ENCODE results near the gene PAPSS1. TPM values are rescaled to one million over a fixed set of nuclear protein-coding genes. Genes with fewer than 3 reads are reported as not detected.

Gene PAPSS1
- polyA plus RNA-seq, 1 donor from 2014 or later = 216 TPM

DNA sequence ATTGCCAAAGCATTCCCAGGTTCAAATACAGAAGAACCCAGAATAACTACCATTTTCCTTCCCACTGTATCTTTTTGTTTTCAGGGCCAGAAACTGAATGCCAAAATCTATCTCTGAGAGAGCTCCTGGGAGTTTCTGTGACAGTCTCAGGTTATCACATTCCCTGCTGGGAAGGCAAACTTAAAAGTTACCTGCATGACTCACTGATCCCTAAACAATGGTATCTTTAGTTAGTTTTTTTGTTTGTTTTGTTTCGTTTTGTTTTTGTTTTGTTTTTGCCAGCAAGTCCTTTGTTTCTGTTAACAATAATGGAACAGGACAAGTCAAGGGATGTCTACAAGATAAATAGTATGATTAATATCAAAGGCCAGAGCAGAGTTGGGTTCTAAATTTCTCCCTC is 34.3 kb downstream of the PAPSS1 start:
- Histone ChIP-seq H3K27ac (ENCODE audit: low read length) (no peak overlapping the region), H3F3A (ENCODE audit: insufficient read depth, low read length, poor library complexity, severe bottlenecking) (no peaks in the 10 kb centered on the region), H3K9ac (ENCODE audit: low read length) (no peak overlapping the region), H3K36me3 (ENCODE audit: insufficient read depth, low read length) (peaks cover 11% of the 10 kb centered on the region), H3K4me3 (ENCODE audit: low read length) (no peak overlapping the region), H3K9me3 (ENCODE audit: low read length) (no peaks in the 10 kb centered on the region), H3K79me2 (replicated peaks; ENCODE audit: insufficient read depth, low read length) (peaks cover 4% of the 10 kb centered on the region), H4K20me1 (ENCODE audit: insufficient read depth) (no peaks in the 10 kb centered on the region), H3K4me2 (ENCODE audit: low read length) (no peak overlapping the region), H2AFZ (ENCODE audit: low read depth, low read length) (no peak overlapping the region), H3K27me3 (ENCODE audit: insufficient read depth, low read depth, low read length) (no peaks in the 10 kb centered on the region), H3K9me2 (ENCODE audit: insufficient read depth, low read length) (no peaks in the 10 kb centered on the region)
- TF ChIP-seq, protein P1, sequence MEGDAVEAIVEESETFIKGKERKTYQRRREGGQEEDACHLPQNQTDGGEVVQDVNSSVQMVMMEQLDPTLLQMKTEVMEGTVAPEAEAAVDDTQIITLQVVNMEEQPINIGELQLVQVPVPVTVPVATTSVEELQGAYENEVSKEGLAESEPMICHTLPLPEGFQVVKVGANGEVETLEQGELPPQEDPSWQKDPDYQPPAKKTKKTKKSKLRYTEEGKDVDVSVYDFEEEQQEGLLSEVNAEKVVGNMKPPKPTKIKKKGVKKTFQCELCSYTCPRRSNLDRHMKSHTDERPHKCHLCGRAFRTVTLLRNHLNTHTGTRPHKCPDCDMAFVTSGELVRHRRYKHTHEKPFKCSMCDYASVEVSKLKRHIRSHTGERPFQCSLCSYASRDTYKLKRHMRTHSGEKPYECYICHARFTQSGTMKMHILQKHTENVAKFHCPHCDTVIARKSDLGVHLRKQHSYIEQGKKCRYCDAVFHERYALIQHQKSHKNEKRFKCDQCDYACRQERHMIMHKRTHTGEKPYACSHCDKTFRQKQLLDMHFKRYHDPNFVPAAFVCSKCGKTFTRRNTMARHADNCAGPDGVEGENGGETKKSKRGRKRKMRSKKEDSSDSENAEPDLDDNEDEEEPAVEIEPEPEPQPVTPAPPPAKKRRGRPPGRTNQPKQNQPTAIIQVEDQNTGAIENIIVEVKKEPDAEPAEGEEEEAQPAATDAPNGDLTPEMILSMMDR (IDR thresholded peaks at IDR 0.05; ENCODE audit: poor library complexity, severe bottlenecking) = no peak
- no peak for TF ChIP-seq RAD21 (conservative IDR thresholded peaks at IDR 0.05)
- TF ChIP-seq, protein P2, sequence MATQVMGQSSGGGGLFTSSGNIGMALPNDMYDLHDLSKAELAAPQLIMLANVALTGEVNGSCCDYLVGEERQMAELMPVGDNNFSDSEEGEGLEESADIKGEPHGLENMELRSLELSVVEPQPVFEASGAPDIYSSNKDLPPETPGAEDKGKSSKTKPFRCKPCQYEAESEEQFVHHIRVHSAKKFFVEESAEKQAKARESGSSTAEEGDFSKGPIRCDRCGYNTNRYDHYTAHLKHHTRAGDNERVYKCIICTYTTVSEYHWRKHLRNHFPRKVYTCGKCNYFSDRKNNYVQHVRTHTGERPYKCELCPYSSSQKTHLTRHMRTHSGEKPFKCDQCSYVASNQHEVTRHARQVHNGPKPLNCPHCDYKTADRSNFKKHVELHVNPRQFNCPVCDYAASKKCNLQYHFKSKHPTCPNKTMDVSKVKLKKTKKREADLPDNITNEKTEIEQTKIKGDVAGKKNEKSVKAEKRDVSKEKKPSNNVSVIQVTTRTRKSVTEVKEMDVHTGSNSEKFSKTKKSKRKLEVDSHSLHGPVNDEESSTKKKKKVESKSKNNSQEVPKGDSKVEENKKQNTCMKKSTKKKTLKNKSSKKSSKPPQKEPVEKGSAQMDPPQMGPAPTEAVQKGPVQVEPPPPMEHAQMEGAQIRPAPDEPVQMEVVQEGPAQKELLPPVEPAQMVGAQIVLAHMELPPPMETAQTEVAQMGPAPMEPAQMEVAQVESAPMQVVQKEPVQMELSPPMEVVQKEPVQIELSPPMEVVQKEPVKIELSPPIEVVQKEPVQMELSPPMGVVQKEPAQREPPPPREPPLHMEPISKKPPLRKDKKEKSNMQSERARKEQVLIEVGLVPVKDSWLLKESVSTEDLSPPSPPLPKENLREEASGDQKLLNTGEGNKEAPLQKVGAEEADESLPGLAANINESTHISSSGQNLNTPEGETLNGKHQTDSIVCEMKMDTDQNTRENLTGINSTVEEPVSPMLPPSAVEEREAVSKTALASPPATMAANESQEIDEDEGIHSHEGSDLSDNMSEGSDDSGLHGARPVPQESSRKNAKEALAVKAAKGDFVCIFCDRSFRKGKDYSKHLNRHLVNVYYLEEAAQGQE (IDR thresholded peaks at IDR 0.05; ENCODE audit: borderline replicate concordance) = no peak

DNA sequence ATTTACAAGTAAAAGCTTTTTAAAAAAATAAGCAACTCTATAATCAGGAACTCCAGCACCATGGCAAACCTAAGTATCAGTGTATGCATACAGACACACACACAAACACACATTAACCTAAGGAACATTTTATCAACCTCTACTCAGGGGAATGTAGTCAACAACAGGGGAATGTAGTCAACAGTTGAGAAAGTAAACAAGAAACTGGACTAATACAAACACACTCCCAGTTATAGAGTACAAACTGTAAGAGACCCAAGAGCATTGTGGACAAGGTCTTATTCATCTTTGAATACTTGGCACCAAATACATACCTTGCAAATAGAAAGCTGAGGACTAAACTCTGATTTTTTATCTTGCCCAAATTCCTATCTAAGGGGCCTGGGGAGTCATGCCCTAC is 36.2 kb downstream of the PAPSS1 start:
- Histone ChIP-seq H3K79me2 (replicated peaks; ENCODE audit: insufficient read depth, low read length) (no peaks in the 10 kb centered on the region), H3K36me3 (ENCODE audit: insufficient read depth, low read length) (peaks cover 11% of the 10 kb centered on the region), H3K9me3 (ENCODE audit: low read length) (no peaks in the 10 kb centered on the region), H3K4me3 (ENCODE audit: low read length) (no peak overlapping the region), H2AFZ (ENCODE audit: low read depth, low read length) (no peak overlapping the region), H3K9me2 (ENCODE audit: insufficient read depth, low read length) (no peaks in the 10 kb centered on the region), H3F3A (ENCODE audit: insufficient read depth, low read length, poor library complexity, severe bottlenecking) (no peaks in the 10 kb centered on the region), H4K20me1 (ENCODE audit: insufficient read depth) (no peaks in the 10 kb centered on the region), H3K9ac (ENCODE audit: low read length) (no peak overlapping the region), H3K4me2 (ENCODE audit: low read length) (no peak overlapping the region), H3K27me3 (ENCODE audit: insufficient read depth, low read depth, low read length) (no peaks in the 10 kb centered on the region), H3K27ac (ENCODE audit: low read length) (no peak overlapping the region)
- TF ChIP-seq, protein P1 (IDR thresholded peaks at IDR 0.05; ENCODE audit: poor library complexity, severe bottlenecking) = no peak
- TF ChIP-seq, protein P2 (IDR thresholded peaks at IDR 0.05; ENCODE audit: borderline replicate concordance) = no peak
- no peak for TF ChIP-seq SMC3 (conservative IDR thresholded peaks at IDR 0.05; ENCODE audit: poor library complexity)
- no peak for TF ChIP-seq POLR2AphosphoS5 (IDR thresholded peaks at IDR 0.05)
- no peak for TF ChIP-seq TAF1 (IDR thresholded peaks at IDR 0.05; ENCODE audit: low read depth)
- TF ChIP-seq MXI1 (conservative IDR thresholded peaks at IDR 0.05; ENCODE audit: poor library complexity, severe bottlenecking) = no peak
- TF ChIP-seq RAD21 (conservative IDR thresholded peaks at IDR 0.05) = no peak

Measured in neural cell (in vitro differentiated cells).